Uterus (tissue), 2 donors: Measurements from ENCODE around the gene OR51A7.

Experiments used
- CTCF ChIP-seq, 4 experiments: fragments of 200-600 bp in 2 of 4; fragments of 450-650 bp in 2 of 4; sonication (generic) in 2 of 4; IDR thresholded peaks; one replicate each; pipeline ENCODE4 v1.5.1; 2016 to 2019; ENCODE audit warnings: antibody characterized with exemption in 4 of 4, mild to moderate bottlenecking in 2 of 4, moderate library complexity in 1 of 4
- POLR2A ChIP-seq, 2 donors: fragments of 450-650 bp; IDR thresholded peaks; one replicate each; pipeline ENCODE4 v1.6.1; 2016; ENCODE audit warnings: antibody characterized with exemption in 2 of 2, mild to moderate bottlenecking in 1 of 2, moderate library complexity in 1 of 2

DNA sequence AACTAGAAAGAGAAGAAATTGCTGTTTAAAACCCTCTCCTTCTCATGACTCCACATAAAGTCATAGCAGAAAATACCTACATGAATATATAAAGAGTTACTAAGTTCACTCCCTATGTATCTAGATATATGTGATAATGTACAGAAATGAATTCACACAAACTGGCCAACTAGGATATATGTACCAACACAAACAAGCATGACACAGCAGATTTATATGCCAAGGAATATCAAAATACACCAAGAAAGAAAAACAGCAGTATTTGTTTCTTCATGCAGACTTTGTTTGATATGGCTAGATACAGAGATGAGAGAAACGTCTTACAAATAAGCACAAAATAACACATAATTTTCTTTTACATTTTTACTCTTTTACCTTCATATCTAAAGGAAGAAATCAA, 18.7 kb downstream of the OR51A7 start:
- TF ChIP-seq CTCF (IDR thresholded peaks at IDR 0.05) = no peak
- no peak for TF ChIP-seq POLR2A (IDR thresholded peaks at IDR 0.05)
